Left ventricle myocardium inferior (tissue), 1 donor: ENCODE results near the gene VTI1A. TPM values are rescaled to one million over a fixed set of nuclear protein-coding genes. Genes with fewer than 3 reads are reported as not detected.

ENCODE experiments used
- DNase-seq: peaks from one replicate; pipeline ENCODE4 v3.0.0-alpha.2; 2020
- H3K27ac ChIP-seq: fragments of 200-600 bp; replicated peaks from 2 replicates; pipeline ENCODE4 v1.8.0; 2021
- H3K27me3 ChIP-seq: fragments of 200-600 bp; 2 replicates; pipeline ENCODE4 v1.8.0; 2021; ENCODE audit warnings: low read depth
- H3K36me3 ChIP-seq: fragments of 200-600 bp; 2 replicates; pipeline ENCODE4 v1.8.0; 2021
- H3K4me1 ChIP-seq: fragments of 200-600 bp; 2 replicates; pipeline ENCODE4 v1.8.0; 2021
- H3K4me3 ChIP-seq: fragments of 200-600 bp; 2 replicates; pipeline ENCODE4 v1.8.0; 2021; ENCODE audit warnings: mild to moderate bottlenecking, moderate library complexity
- H3K9me3 ChIP-seq: fragments of 200-600 bp; replicated peaks from 2 replicates; pipeline ENCODE4 v1.8.0; 2021
- intact Hi-C: fragments of 100-400 bp; cut with micrococcal nuclease; formaldehyde crosslinking; loops from one replicate; pipeline ENCODE4 v1.11.0; 2022
- total RNA-seq: library from RNA; stranded (reverse); fragmentation: NEBNext Ultra II Directional; extraction: Animal tissue kit (Norgen Biotek cat#: 25700); gene quantifications from one replicate; pipeline ENCODE4 v1.2.1, GENCODE V29; 2021
- TF ChIP-seq, protein P1 (sequence below): fragments of 200-600 bp; IDR thresholded peaks from 2 replicates; pipeline ENCODE4 v1.8.0; 2021; ENCODE audit warnings: antibody characterized with exemption, mild to moderate bottlenecking, borderline replicate concordance
- donor health status: DM: no; HTN: yes; CAD: no; lungs with severe emphysema.

Gene VTI1A
- total RNA-seq, 1 donor from 2014 or later, result 20.5 TPM

GRCh38 chr10:112716924-112717413 is 270.0 kb downstream of the VTI1A start:
- Histone ChIP-seq H3K4me1 (no peaks in the 10 kb centered on the region), H3K27me3 (no peaks in the 10 kb centered on the region), H3K27ac (no peak overlapping the region), H3K4me3 (no peak overlapping the region), H3K36me3 (no peaks in the 10 kb centered on the region), H3K9me3 (no peaks in the 10 kb centered on the region)
- TF ChIP-seq, protein P1, sequence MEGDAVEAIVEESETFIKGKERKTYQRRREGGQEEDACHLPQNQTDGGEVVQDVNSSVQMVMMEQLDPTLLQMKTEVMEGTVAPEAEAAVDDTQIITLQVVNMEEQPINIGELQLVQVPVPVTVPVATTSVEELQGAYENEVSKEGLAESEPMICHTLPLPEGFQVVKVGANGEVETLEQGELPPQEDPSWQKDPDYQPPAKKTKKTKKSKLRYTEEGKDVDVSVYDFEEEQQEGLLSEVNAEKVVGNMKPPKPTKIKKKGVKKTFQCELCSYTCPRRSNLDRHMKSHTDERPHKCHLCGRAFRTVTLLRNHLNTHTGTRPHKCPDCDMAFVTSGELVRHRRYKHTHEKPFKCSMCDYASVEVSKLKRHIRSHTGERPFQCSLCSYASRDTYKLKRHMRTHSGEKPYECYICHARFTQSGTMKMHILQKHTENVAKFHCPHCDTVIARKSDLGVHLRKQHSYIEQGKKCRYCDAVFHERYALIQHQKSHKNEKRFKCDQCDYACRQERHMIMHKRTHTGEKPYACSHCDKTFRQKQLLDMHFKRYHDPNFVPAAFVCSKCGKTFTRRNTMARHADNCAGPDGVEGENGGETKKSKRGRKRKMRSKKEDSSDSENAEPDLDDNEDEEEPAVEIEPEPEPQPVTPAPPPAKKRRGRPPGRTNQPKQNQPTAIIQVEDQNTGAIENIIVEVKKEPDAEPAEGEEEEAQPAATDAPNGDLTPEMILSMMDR, result no peak
- intact Hi-C loops, result loop anchor here (10.0 kb wide), 1 partner anchor 668 kb away; no protein-coding TSS in a partner anchor
- no peak for DNase-seq

GRCh38 chr10:112720178-112720577 is 273.2 kb downstream of the VTI1A start:
- TF ChIP-seq, protein P1, result no peak
- H3K27ac ChIP-seq, result no peak overlapping the region
- intact Hi-C loops, result no loop called here

DNA sequence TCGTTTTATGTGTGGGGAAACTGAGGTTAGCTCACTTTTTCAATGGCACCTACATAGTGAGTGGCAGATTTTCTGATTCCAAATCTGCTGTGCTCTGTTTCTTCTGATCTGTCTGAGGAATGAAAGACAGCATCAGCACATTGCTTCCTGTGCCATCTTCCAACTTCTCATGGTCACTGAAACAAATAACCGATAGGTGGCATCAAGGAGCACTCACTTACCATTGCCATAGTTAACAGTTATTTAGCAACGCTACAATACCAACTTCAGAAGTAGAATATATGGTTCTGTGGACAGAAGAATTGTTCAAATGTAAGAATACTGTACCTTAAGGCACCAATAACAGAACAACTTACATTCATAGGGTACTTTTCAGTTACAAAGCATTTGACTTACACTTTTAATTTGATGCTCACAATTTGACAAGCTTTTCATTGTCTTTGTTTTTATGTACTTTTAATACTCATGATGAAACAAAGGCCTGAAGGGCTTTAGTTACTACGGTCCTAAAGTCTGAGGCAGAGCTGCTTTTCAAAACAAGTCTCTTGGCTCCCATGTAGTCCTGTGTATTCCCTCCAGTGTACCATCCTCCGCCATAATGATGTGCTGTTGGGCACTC is 274.2 kb downstream of the VTI1A start:
- TF ChIP-seq, protein P1, result peak; percentile 82
- H3K9me3 ChIP-seq, result no peaks in the 10 kb centered on the region
- no peak for DNase-seq
- intact Hi-C loops, result no loop called here
- no peaks in the 10 kb centered on the region for H3K36me3 ChIP-seq
- H3K4me1 ChIP-seq, result no peaks in the 10 kb centered on the region
- no peak overlapping the region for H3K4me3 ChIP-seq
- no peaks in the 10 kb centered on the region for H3K27me3 ChIP-seq
- no peak overlapping the region for H3K27ac ChIP-seq

More at GRCh38 chr10:112720178-112720577, 273.2 kb downstream of the VTI1A start:
- DNase-seq, result no peak
- H3K9me3 ChIP-seq, result no peaks in the 10 kb centered on the region
- no peaks in the 10 kb centered on the region for H3K4me1 ChIP-seq
- no peaks in the 10 kb centered on the region for H3K27me3 ChIP-seq
- H3K36me3 ChIP-seq, result no peaks in the 10 kb centered on the region
- H3K4me3 ChIP-seq, result no peak overlapping the region

DNA sequence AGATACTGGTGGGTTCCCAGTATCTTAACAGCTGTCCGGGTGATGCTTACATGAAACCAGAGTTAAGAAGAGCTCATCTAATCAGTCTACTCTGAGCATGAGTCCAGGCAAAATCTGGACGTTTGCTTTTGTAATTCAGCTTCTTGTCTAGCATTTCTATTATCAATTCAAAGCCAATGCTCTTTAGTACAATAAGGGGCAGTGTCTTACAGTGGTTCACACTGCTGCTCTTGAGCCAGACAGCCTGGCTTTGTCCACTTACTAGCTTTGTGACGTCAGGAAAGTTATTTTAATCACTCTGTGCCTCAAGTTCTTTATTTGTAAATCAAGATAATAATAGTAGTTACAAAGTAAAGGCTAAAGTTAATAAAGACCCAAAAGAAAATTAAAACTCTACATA is 275.7 kb downstream of the VTI1A start:
- no peaks in the 10 kb centered on the region for H3K36me3 ChIP-seq
- DNase-seq, result no peak
- no peaks in the 10 kb centered on the region for H3K4me1 ChIP-seq
- no peaks in the 10 kb centered on the region for H3K27me3 ChIP-seq
- no peaks in the 10 kb centered on the region for H3K9me3 ChIP-seq
- TF ChIP-seq, protein P1, result no peak
- no peak overlapping the region for H3K27ac ChIP-seq
- intact Hi-C loops, result no loop called here
- H3K4me3 ChIP-seq, result no peak overlapping the region

DNA sequence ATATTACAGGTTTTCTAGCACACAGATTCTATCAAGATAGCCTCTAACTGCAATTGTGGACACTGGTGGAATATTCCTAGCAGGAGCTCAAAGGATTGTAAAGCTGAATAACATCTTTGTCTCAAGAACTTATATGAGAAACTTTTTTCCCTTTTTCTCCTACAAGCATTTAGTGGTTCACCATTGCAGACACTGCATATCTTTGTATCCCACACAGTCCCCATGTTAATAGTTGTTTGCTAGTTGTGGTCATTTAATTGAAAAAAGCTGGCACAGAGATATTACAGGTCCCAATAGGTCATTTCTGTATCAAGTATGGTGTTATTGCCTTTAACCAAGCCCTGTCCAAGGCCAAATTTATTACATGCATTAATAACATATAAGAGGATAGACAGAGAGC is 276.9 kb downstream of the VTI1A start:
- intact Hi-C loops, result no loop called here

More for the DNA sequence above, 276.9 kb downstream of the VTI1A start:
- H3K27me3 ChIP-seq, result no peaks in the 10 kb centered on the region
- TF ChIP-seq, protein P1, result no peak
- H3K9me3 ChIP-seq, result no peaks in the 10 kb centered on the region
- peak overlapping the region; percentile 23 for H3K27ac ChIP-seq
- H3K4me3 ChIP-seq, result no peak overlapping the region
- DNase-seq, result no peak
- H3K4me1 ChIP-seq, result no peaks in the 10 kb centered on the region
- no peaks in the 10 kb centered on the region for H3K36me3 ChIP-seq
